A673 (cell line): Measurements from ENCODE around the gene PTMS. TPM values are rescaled to one million over a fixed set of nuclear protein-coding genes. Genes with fewer than 3 reads are reported as not detected.

Experiments used
- BruUV-seq: library from RNA; stranded (reverse); fragments of 400-500 nt; replicated peaks from 2 replicates; lab custom pipeline; 2021; lab: Mats Ljungman, UMichigan
- CTCF ChIA-PET: fragments of 300-600 bp; sonication (Branson Sonifier 250); formaldehyde crosslinking; loops from one replicate; lab custom pipeline; 2022; ENCODE audit warnings: antibody characterized with exemption; lab: Charles Lee
- POLR2A ChIA-PET: fragments of 300-600 bp; sonication (Branson Sonifier 250); formaldehyde crosslinking; loops from one replicate; lab custom pipeline; 2022; ENCODE audit warnings: antibody characterized with exemption; ENCODE audit not compliant: low non-redundant PET; lab: Charles Lee
- DNase-seq: peaks from one replicate; pipeline ENCODE4 v3.0.0-alpha.2; 2015; ENCODE audit warnings: low spot score
- H3K27ac ChIP-seq: fragments of 200-600 bp; sonication (generic); 2 replicates; pipeline ENCODE4 v1.5.1; 2016; ENCODE audit warnings: mixed run types, low read depth, mild to moderate bottlenecking, mixed read lengths, antibody characterized with exemption, low read length; ENCODE audit not compliant: poor library complexity, severe bottlenecking
- H3K27me3 ChIP-seq: fragments of 200-600 bp; sonication (generic); replicated peaks from 2 replicates; pipeline ENCODE4 v1.6.1; 2017; ENCODE audit warnings: mixed run types, low read depth, mild to moderate bottlenecking, mixed read lengths, antibody characterized with exemption, low read length; ENCODE audit not compliant: insufficient read depth, poor library complexity
- H3K36me3 ChIP-seq: fragments of 200-600 bp; sonication (generic); 2 replicates; pipeline ENCODE4 v1.6.1; 2016; ENCODE audit warnings: mixed run types, mild to moderate bottlenecking, mixed read lengths, antibody characterized with exemption, low read length; ENCODE audit not compliant: insufficient read depth, poor library complexity, severe bottlenecking
- H3K4me1 ChIP-seq: fragments of 200-600 bp; sonication (generic); 2 replicates; pipeline ENCODE4 v1.6.1; 2017; ENCODE audit warnings: mixed run types, mild to moderate bottlenecking, mixed read lengths, antibody characterized with exemption, low read length; ENCODE audit not compliant: insufficient read depth, poor library complexity, severe bottlenecking
- H3K4me3 ChIP-seq: fragments of 200-600 bp; sonication (generic); 2 replicates; pipeline ENCODE4 v1.5.1; 2016; ENCODE audit warnings: low read depth, mixed run types, mild to moderate bottlenecking, mixed read lengths, low read length; ENCODE audit not compliant: poor library complexity, severe bottlenecking
- H3K9me3 ChIP-seq: fragments of 200-600 bp; sonication (generic); 2 replicates; pipeline ENCODE4 v1.6.1; 2016; ENCODE audit warnings: mixed run types, low read depth, mild to moderate bottlenecking, mixed read lengths, antibody characterized with exemption, low read length; ENCODE audit not compliant: poor library complexity, severe bottlenecking
- EZH2 ChIP-seq: fragments of 200-600 bp; sonication (generic); IDR thresholded peaks from 2 replicates; pipeline ENCODE4 v1.6.1; 2017; ENCODE audit warnings: borderline replicate concordance, low read depth, mild to moderate bottlenecking, mixed read lengths, antibody characterized with exemption, low read length; ENCODE audit not compliant: poor library complexity, severe bottlenecking
- intact Hi-C: fragments of 100-400 bp; cut with micrococcal nuclease; formaldehyde crosslinking; loops from one replicate; pipeline ENCODE4 v1.10.0; 2022; ENCODE audit not compliant: unreplicated experiment
- total RNA-seq: library from RNA; stranded (reverse); gene quantifications from 2 replicates; pipeline ENCODE4 v1.2.3, GENCODE V29; 2021
- TF ChIP-seq, protein P1 (sequence below): fragments of 300-800, 200-600 bp; sonication (generic); conservative IDR thresholded peaks from 2 replicates; pipeline ENCODE4 v1.5.1; 2017; ENCODE audit warnings: low read depth, mild to moderate bottlenecking, antibody characterized with exemption, low read length, moderate library complexity, mixed read lengths

PTMS gene
- total RNA-seq, 1 experiment from 2014 or later = 620 TPM

DNA sequence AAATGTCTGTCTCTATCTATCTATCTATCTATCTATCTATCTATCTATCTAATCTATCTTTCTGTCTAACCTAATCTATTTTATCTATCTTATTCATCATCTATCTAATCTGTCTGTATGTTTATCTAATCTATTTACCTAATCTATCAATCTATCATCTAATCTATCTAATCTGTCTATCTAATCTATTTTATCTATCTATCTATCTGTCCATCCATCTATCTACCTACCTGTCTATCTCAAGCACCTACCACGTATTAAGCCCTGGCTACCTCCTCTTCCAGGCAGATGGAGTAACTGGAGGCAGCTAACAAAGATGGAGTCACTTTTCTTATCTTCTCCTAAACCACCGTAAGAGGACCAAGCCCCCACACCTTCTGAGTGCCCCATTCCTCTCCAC lies 28.9 kb downstream of the PTMS start:
- Histone ChIP-seq H3K27me3 (no peaks in the 10 kb centered on the region), H3K4me1 (no peaks in the 10 kb centered on the region), H3K4me3 (no peak overlapping the region), H3K9me3 (no peaks in the 10 kb centered on the region), H3K27ac (no peak overlapping the region), H3K36me3 (no peaks in the 10 kb centered on the region)
- POLR2A ChIA-PET = no interaction called here
- CTCF ChIA-PET = no interaction called here
- BruUV-seq = no TSS peak
- TF ChIP-seq, protein P1, sequence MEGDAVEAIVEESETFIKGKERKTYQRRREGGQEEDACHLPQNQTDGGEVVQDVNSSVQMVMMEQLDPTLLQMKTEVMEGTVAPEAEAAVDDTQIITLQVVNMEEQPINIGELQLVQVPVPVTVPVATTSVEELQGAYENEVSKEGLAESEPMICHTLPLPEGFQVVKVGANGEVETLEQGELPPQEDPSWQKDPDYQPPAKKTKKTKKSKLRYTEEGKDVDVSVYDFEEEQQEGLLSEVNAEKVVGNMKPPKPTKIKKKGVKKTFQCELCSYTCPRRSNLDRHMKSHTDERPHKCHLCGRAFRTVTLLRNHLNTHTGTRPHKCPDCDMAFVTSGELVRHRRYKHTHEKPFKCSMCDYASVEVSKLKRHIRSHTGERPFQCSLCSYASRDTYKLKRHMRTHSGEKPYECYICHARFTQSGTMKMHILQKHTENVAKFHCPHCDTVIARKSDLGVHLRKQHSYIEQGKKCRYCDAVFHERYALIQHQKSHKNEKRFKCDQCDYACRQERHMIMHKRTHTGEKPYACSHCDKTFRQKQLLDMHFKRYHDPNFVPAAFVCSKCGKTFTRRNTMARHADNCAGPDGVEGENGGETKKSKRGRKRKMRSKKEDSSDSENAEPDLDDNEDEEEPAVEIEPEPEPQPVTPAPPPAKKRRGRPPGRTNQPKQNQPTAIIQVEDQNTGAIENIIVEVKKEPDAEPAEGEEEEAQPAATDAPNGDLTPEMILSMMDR = no peak
- no peak for TF ChIP-seq EZH2
- intact Hi-C loops = no loop called here
- no peak for DNase-seq

DNA sequence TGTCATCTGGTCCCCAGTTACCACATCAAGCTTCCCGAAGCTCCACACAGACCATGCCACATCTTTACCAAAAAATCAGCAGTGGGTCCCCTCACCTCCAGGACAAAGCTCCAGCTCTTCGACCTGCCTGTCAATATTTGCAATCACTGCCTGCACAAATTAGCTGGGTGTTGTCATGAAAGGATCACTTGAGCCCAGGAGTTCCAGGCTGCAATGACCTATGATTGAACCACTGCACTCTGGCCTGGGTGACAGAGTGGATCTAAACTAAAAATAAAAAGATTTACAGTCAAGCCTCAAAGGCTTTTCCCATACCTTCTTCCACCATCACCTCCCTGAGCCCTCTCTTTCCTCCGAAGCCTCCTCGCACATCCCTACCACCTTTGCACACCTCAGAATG lies 30.4 kb downstream of the PTMS start:
- no TSS peak for BruUV-seq
- TF ChIP-seq, protein P1 = no peak
- no peak for TF ChIP-seq EZH2
- no peak overlapping the region for H3K27ac ChIP-seq
- H3K36me3 ChIP-seq = no peaks in the 10 kb centered on the region
- CTCF ChIA-PET = no interaction called here
- POLR2A ChIA-PET = no interaction called here
- DNase-seq = no peak
- intact Hi-C loops = no loop called here
- H3K4me1 ChIP-seq = no peaks in the 10 kb centered on the region
- H3K27me3 ChIP-seq = no peaks in the 10 kb centered on the region
- H3K9me3 ChIP-seq = no peaks in the 10 kb centered on the region
- H3K4me3 ChIP-seq = no peak overlapping the region

DNA sequence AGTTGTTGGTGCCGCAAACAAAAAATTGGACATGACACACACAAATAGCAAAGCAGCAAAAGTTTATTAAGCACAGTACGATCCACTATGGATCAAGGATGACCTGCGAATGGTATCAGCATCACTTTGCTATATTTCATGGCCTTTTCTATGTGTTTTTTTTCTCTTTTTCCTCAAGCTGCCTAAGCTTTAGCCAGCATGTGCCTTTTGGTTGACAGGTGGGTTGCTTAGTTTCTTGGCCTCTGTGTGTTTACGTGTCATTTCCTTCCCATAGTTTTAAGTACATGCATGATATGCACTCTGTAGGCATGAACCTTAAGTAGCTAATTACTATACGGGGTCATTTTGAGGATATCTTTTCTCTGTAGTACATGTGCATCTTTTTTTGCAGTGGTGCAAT lies 33.0 kb downstream of the PTMS start:
- H3K4me1 ChIP-seq = no peaks in the 10 kb centered on the region
- no peaks in the 10 kb centered on the region for H3K27me3 ChIP-seq
- intact Hi-C loops = no loop called here
- no peak overlapping the region for H3K27ac ChIP-seq
- H3K9me3 ChIP-seq = no peaks in the 10 kb centered on the region
- TF ChIP-seq, protein P1 = no peak
- TF ChIP-seq EZH2 = no peak
- POLR2A ChIA-PET = no interaction called here
- no TSS peak for BruUV-seq
- H3K4me3 ChIP-seq = no peak overlapping the region
- H3K36me3 ChIP-seq = no peaks in the 10 kb centered on the region
- DNase-seq = no peak
- CTCF ChIA-PET = no interaction called here
